Loucy (cell line): ENCODE measurements around the gene PCDHB6.

Experiments used
- CTCF ChIP-seq: fragments of 200-600 bp; sonication (generic); conservative IDR thresholded peaks from 2 replicates; pipeline ENCODE4 v1.5.1; 2014; ENCODE audit warnings: mild to moderate bottlenecking, antibody characterized with exemption, low read length
- EZH2phosphoT487 ChIP-seq: fragments of 200-600 bp; IDR thresholded peaks from 2 replicates; pipeline ENCODE4 v1.6.1; 2018; ENCODE audit warnings: antibody characterized with exemption, mild to moderate bottlenecking, moderate library complexity, borderline replicate concordance

- TF ChIP-seq CTCF, result peak; percentile 27; the same call in 1 of the 2 replicates
- TF ChIP-seq EZH2phosphoT487, result no peak
Measured at GRCh38 chr5:141100243-141100805, 49.5 kb upstream of the PCDHB6 start, which contains the start of gene PCDHB3.
